HG03558 (cell line): ENCODE data around the gene ACTC1.
"Not testable (repeated sequence)": the region's sequence is repeated elsewhere in the genome, so short reads cannot be mapped to it uniquely, and the experiment has no call there.

ENCODE experiments used
- ATAC-seq: cut with Tn5 transposase; IDR thresholded peaks from one replicate; pipeline ENCODE4 v1.9.1; 2021; ENCODE audit warnings: moderate number of reproducible peaks; ENCODE audit not compliant: unreplicated experiment; ENCODE audit errors: extremely low read depth

Gene ACTC1

DNA sequence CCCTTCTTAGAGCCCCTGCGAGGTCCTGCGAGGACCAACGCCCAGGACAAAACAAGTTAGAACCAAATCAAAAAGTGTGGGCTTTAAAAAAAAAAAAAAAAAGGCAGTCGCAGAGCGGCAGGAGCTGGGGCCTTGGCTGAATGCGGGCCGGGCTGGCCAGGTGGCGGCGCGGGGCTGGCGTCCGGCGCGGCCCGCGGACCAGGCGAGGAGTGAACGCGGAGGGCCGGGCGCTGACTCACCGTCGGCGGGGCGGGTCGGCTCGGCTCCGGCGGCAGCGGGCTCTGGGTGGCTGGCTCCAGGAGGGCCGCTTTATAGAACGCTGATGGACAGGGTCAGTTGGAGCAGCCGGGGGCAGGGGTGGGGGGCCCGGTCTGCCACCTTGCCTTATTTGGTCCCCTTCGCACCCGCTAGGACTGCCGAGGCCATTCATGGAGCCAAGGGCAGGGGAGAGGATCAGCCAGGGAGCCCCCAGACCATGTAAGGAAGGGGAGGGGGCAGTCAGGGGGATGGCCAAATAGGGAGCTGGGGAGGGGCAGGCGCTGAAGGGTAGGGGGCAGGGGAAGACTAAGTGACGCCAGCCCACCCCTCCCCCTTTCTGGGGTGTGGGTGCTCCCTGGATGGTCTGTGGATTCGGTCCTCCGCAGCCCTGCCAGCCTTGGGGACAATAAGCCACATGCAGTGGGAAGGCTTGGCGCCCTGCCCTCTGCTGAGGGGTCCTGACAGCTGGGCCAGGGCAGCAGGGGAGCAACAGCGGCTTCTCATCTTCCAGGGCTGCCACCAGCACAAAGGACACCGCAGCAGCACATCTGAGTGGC lies at the start of gene ACTC1:
ACTC1 (minus strand) TSS at position 283 of the 815 bp plus-strand sequence. CDS start 741 bp downstream, outside the sequence.
- ATAC-seq = no peak

DNA sequence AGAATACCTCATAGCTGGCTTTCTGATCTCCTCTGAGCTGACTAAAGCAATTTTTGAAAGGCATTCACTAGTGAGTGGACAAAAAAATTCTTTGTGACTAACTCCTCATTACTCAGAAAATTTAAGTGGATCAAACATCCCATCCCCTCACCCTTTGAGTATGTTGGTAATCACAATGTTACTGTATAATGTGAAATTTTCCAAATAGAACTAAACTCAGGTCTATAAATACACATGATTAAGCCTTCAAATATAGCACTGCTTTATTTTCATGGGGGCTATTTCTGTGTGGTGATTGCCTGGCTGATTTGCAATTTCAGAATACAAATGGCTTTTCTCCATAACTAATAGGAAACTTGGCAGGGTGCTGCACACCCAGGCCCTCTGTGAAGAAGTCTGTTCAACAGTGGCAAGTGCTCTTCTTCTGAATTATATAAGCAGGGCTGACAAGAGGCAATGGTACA lies 45.9 kb upstream of the ACTC1 start:
- no peak for ATAC-seq

DNA sequence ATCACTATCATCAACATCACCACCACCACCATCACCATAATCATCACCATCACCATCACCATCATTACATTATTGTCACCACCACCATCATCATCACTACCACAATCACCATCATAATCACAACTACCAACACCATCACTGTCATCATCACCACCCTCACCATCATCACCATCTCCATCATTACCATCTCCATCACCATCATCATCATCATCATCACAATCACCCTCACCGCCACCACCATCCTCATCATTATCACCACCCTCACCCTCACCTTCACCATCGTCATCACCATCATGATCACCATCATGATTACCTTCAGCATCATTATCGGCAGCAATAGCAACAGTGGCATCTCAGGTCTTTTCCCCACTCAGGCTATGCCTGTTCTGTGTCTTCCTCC lies 42.9 kb upstream of the ACTC1 start:
- no peak for ATAC-seq

DNA sequence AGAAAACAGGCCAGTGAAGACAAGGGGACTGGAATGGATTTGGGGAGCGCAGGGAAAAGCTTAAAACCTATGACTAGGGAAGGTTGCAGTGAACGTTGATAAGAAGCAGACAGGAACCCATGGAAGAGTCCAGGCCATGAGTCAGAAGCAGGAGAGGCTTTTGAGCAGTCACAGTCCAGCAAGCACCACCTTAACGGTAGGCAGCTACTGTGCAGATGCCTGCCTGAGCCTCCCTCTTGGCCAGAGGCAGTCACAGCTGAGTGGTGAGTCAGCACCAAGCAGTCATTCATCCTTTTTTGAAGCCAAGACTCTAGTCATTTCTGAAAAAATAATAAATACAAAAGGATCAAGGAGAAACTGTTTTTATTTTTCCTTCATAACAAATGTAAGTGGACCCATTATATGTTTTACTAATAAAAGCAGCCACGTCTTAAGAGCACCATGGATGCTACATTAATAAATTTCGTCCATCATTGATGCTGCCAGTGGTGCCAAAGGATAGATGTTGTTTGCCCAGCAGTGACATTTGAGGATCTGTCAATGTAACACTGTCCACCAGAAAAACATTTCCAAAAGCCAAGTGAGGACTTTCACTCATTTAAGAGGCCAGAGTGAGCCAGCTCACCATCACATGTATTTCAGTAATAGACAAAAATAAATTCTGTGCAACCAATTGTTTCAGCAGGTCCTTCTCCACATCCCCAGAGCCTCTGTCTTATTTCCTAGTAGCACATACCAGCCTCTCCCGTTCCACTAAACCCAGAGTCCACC lies 42.1 kb upstream of the ACTC1 start:
- no peak for ATAC-seq

DNA sequence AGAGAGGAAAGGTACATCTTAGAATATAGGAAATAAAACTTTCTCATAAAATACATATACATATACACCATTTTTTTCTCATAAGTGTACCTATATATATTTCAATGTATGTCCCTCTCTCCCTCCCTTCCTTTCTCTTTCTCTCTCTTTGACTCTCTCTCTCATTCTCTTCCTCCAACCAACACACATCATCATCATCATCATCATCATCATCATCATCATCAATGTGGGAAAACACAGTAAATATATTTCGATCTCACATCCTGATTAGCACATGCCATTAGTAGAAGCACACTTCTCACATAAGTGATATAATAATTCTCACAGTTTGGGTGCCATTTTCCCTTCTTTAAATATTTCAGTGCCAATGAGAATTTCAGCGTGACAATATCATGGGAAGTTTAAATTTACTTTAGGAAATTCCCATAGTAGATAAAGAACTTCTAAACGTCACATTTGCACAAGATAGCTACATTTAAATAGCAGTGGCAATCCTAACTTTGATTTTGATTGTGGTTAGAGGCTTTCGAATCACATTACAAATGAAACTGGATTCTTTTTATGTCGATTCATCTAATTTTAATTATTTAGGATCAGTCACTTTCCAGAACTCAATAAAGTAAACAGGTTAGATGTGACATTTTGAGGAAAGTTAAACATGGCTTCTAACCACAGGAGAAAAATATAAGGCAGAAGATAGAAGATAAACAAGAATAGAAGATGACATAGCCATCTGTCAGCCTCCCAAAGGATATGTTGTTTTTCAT lies 33.0 kb upstream of the ACTC1 start:
- ATAC-seq = no peak

DNA sequence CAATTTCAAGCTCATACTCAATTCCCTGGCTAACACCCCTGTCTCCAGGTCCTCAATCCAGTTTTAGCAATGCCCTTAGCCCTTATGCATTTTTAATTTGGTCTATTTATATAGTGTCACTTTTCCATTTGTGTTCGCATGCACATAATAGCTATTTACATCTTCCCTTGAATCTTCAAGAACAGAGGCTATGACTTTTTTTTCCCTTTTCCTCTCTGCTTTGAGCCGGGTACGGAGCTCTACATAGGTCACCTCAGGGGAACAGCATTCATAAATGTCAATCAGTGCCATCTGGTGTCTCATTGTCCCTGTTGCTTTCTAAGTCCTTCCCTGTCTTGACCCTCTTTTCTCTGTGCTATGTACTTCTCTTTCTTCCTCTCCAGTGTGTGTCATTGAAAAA lies 26.5 kb upstream of the ACTC1 start:
- ATAC-seq = no peak

DNA sequence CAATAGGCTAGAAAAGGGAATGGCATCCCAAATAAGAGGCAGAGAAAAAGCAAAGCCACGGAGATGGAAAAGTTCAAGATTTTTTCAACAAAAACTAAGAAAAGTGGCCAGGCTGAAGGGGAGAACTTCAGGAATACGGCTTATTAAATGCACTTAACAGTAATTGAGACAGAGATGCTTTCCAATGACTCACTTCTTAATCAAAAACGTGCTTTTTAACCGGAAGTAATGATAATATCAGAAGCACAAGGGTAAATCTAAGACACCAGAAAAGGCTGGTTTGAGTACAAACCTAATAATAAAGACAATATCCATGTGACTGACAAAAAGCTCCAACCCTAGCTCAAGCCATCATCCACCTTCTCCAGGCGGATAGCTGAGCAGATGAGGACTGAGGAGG lies 24.8 kb upstream of the ACTC1 start:
- no peak for ATAC-seq

DNA sequence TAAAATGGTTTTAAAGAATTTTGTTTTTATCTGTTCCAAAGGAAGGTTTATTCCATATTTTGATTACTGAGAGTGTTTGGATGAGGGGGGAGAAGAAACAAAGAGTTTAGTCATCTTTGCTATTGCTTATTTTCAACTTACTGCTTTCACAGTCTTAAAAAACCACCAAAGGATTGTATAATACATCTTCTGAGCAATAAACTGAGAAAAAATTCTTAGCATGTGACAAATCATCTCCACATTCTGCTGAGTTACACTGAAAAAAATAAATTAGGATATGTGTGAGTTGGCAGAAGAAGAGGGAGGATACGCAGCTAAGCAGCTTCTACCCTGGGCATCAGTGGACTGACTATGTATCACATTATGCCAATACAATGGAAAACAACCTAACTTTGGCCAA lies 23.2 kb upstream of the ACTC1 start:
- ATAC-seq = no peak

DNA sequence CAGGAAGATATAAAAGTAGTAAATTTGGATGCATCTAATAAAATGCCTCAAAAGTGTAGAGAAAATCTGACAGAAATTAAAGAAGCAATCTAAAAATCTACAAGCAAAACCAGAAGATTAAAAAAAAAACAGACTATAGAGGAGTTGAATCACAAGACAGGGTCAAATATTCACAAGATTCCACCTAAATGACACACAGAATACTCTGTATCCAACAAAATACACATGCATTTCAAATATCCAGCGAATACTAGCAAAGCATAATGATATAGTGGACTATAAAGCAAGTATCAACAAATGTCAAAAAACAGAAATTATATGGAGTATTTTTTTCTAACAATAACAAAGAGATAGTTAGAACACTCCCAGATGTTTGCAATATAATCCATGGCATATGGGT lies 20.5 kb upstream of the ACTC1 start:
- ATAC-seq = no peak

DNA sequence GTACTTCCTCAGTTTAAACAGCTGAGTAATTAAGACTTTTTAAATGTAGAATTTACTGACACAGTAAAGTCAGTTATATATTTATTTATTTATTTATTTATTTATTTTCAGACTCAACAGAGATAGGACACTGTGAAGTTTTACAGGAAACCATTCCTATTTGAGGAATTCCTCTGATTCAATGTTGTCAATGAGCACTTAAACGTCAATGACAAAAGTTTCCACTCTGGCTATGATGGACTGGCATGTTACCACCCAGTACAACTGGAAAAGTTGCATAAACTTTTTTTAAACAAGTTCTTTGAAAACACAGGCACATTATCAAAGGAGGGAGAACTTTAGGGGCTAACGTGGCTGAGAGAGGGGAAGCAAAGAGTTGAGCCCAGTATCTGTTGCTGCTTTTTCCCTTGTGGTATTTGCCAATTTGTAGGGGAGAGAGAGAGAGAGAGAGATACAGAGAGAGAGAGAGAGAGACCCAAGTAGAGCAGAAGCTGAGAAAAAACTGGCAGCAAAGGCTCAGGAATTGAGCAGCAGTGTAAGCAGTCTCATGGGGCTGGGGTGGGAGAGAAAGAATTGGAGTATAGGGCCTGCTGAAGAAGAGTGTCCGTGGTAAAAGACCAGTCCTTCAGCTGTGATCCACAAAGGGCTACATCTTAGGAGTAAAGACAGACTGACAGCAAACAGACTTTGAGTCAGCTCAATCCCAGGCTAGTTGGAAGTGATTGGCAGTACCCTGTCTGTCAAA lies 18.3 kb upstream of the ACTC1 start:
- ATAC-seq = no peak

DNA sequence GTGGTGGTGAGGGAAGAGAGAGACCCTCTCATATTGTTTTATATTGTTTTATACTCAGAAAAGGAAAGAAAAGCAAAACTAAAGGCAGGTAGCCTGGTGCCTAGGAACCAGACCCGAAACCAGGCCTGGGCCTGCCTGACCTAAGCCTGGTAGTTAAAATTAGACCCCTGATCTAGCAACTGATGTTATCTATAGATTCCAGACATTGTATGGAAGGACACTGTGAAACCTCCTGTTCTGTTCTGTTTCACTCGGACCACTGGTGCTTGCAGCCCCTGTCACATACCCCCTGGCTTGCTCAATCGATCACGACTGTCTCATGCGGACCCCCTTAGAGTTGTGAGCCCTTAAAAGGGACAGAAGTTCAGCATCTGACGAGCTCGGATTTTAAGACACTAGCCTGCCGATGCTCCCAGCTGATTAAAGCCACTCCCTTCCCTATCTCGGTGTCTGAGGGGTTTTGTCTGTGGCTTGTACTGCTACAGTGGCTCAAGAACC lies 17.6 kb upstream of the ACTC1 start:
- ATAC-seq = not testable (repeated sequence)

DNA sequence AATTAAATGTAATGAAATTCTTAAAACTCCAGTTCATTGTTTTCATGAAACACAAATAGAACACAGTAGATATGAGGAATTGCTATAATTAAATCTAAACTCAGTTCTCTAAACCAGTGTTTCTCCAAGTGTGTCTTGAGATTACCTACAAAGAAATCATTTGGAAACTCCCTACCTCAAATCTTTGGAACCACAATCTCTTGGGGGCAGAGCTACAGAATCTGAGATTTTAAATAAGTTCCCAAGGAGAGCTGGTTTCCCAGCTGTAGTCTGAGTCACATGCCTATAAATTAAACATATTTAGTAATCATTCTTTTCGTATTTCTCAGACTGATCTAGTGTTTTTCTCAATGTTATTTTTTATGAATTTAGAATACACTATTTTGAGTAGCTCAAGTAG lies 17.0 kb upstream of the ACTC1 start:
- ATAC-seq = no peak

DNA sequence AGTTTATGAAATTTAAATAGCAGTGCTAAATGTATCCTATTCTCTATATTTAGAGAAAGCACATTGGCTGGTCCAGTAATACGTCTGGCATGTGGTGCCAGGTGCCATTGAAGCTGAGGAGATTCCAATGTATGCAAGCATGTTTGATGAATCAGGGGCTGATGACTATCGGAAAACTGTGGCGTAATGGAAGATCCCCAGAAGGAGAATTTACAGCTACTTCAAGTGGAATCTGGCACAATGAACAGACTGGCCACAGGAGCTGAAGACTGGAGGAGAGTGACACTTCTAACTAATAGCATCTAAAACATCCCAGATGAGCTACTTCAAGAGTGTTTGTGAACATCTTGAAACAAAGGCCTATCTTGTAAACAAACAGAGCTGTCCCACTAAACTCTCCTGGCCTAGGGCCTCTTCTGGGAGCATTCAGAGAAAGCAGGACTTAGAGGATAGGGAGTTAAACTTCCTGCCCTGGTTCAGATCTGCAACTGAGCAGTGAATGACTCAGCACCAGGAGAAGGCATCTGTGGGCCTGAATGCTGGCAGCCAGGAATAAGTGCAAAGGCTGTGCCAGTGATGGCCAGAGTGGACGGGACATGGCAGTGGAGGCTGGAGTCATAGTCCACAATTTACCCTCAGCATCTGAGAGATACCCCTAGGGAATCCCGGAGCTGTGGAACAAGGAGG lies 15.2 kb upstream of the ACTC1 start:
- no peak for ATAC-seq

DNA sequence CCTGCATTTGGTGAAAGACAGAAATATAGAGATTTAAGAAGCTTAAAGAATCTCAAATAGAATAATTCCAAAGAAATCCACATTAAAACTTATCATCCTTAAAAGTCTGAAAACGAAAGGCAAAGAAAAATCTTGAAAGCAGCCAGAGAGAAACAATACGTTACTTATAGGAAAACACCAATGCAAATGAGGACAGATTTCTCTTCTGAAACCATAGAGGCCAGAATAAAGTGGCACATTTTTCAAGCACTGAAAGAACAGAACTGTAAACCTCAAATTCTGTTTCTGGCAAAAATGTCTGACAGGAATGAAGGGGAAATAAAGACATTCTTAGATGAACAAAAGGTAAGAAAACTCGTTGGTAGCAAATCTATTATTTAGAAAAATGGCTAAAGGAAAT lies 13.8 kb upstream of the ACTC1 start:
- ATAC-seq = no peak

DNA sequence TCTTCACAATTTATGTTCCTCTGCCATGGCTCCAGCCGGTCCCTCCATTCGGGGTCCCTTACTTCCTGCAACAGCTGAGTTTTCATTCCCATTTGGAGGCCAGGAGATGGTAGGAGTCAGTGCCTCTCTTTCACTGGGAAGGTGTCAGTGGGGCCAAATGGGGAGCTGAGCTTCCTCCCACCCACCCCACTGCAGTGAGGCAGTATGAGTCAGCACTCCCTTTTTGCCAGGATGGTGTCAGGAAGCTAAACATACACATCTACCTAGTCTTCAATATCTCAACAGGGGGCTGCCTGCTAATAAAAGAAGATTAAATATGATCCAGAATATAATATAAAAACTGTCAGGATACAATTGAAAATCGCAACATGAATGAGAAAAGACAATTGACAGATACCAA lies 12.7 kb upstream of the ACTC1 start:
- ATAC-seq = no peak

DNA sequence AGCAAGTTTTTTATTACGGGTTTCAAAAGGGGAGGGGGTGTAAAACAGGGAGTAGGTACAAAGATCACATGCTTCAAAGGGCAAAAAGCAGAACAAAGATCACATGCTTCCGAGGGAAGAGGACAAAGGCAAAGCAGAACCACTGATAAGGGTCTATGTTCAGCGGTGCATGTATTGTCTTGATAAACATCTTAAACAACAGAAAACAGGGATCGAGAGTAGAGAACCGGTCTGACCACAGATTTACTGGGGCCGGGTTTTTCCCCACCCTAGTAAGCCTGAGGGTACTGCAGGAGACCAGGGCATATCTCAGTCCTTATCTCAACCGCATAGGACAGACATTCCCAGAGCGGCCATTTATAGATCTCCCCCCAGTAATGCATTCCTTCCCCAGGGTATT lies 11.9 kb upstream of the ACTC1 start:
- ATAC-seq = not testable (repeated sequence)

DNA sequence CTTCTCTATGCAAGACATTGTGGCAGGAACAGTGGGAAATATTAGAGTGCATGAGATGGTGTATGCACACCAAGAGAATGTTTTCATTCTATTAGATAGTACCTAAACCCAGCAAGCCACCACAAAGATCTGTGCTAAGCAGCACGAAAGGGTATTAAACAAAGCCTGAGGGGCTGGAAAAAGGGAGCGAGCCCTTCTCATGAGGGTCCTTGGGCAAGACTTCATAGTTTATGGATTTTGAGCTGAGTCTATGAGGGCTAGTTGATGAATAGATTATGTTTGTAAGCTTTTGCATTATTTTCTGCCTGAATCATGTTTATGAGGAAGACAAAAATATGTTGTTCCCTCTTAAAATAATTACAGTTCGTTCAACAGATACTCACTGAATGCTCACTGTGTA lies 9.4 kb upstream of the ACTC1 start:
- no peak for ATAC-seq

DNA sequence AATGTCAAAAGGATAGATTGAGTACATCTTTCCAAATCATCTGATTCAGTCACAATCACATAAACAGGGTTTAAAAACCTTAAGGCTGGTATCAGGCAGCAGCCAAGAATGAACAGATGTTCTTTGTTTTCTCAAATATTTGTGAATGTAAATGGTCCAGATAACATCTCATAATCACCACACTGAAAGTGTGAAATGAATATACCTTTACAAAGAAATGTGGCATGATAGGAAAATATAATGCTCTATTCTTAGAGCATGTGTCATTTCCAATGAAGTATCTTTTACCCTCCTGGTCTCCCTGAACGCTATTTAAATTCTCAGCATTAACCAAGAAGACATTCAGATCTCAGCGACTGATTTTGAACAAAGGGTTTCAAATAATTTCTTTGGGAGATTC lies 8.8 kb upstream of the ACTC1 start:
- ATAC-seq = no peak
